K562 (cell line): Measurements from ENCODE around the gene MAL. TPM values are rescaled to one million over a fixed set of nuclear protein-coding genes. Genes with fewer than 3 reads are reported as not detected.

Source experiments
- ATAC-seq: fragments of 200-7000 bp; cut with Tn5 transposase; 3 replicates; pipeline ENCODE4 v1.9.1; 2020; ENCODE audit warnings: moderate library complexity
- BruUV-seq: library from RNA; stranded (reverse); fragments of 400-500 nt; replicated peaks from 2 replicates; lab custom pipeline; 2021; lab: Mats Ljungman, UMichigan
- CTCF ChIA-PET: fragments of 300-600 bp; formaldehyde crosslinking; extraction: SDS; loops from one replicate; lab custom pipeline; 2021; ENCODE audit warnings: low intra/inter-chr PET ratio; lab: Yijun Ruan, JAX
- POLR2A ChIA-PET: fragments of 300-600, 350-650 bp; sonication (Branson Sonifier 250); formaldehyde crosslinking; extraction: SDS; loops from one replicate; lab custom pipeline; 2021; ENCODE audit warnings: antibody characterized with exemption, inconsistent platforms; lab: Yijun Ruan, JAX
- DNase-seq, 4 experiments: peaks; one replicate each; pipeline versions ENCODE4 v3.0.0 to v3.0.0-alpha.2; 2011 to 2018; ENCODE audit warnings: low spot score in 3 of 4, mixed read lengths in 3 of 4; ENCODE audit errors: extremely low read depth in 1 of 4
- FAIRE-seq: peaks from 2 replicates; lab custom pipeline; 2011; peaks lifted over from hg19 to GRCh38; lab: Jason Lieb, UNC
- H2AFZ ChIP-seq: 2 replicates; pipeline ENCODE4 v1.6.0; 2011; ENCODE audit warnings: low read depth, low read length, control low read depth, inconsistent platforms
- H3K27ac ChIP-seq: fragments of 200-600 bp; 3 replicates; pipeline ENCODE4 v1.8.0; 2011; ENCODE audit warnings: low read depth, mild to moderate bottlenecking, control low read depth, inconsistent platforms, low read length, moderate library complexity, mixed read lengths; ENCODE audit errors: extremely low read depth
- H3K27me3 ChIP-seq, 2 experiments: fragments of 300-600 bp in 1 of 2; 2 replicates in 1 of 2; 3 replicates in 1 of 2; pipeline versions ENCODE4 v1.6.0 to v1.8.0; 2011; ENCODE audit warnings: inconsistent platforms in 2 of 2, low read length in 2 of 2, mild to moderate bottlenecking in 1 of 2, mixed read lengths in 1 of 2, moderate library complexity in 1 of 2; ENCODE audit not compliant: control insufficient read depth in 2 of 2, insufficient read depth in 2 of 2
- H3K36me3 ChIP-seq: fragments of 300-600 bp; 3 replicates; pipeline ENCODE4 v1.8.0; 2011; ENCODE audit warnings: mild to moderate bottlenecking, low read length, inconsistent platforms; ENCODE audit not compliant: control insufficient read depth, insufficient read depth
- H3K4me1 ChIP-seq, 2 experiments: fragments of 200-600 bp in 1 of 2; replicated peaks in 1 of 2; 2 replicates in 1 of 2; 3 replicates in 1 of 2; pipeline versions ENCODE4 v1.5.1 to v1.8.0; 2011; ENCODE audit warnings: inconsistent platforms in 2 of 2, low read length in 2 of 2, mild to moderate bottlenecking in 1 of 2, mixed read lengths in 1 of 2, moderate library complexity in 1 of 2; ENCODE audit not compliant: control insufficient read depth in 2 of 2, insufficient read depth in 2 of 2
- H3K4me2 ChIP-seq: 2 replicates; pipeline ENCODE4 v1.6.1; 2011; ENCODE audit warnings: low read length, control low read depth, inconsistent platforms, mixed read lengths; ENCODE audit not compliant: insufficient read depth
- H3K4me3 ChIP-seq: fragments of 200-600 bp; sonication (generic), shearing (Covaris generic); 2 replicates; pipeline ENCODE4 v1.5.1; 2016; ENCODE audit warnings: control low read depth, inconsistent platforms
- H3K79me2 ChIP-seq: fragments of 200-600 bp; 3 replicates; pipeline ENCODE4 v1.8.0; 2011; ENCODE audit warnings: low read length, inconsistent platforms; ENCODE audit not compliant: control insufficient read depth, insufficient read depth
- H3K9ac ChIP-seq, 2 experiments: 2 replicates each; pipeline versions ENCODE4 v1.6.0 to v1.6.1; 2011; ENCODE audit warnings: low read depth in 2 of 2, low read length in 2 of 2, control low read depth in 1 of 2, inconsistent platforms in 1 of 2, mild to moderate bottlenecking in 1 of 2, mixed read lengths in 1 of 2; ENCODE audit not compliant: insufficient read depth in 1 of 2
- H3K9me1 ChIP-seq: one replicate; pipeline ENCODE4 v1.6.0; 2011; ENCODE audit warnings: inconsistent platforms, mild to moderate bottlenecking, low read length, moderate library complexity; ENCODE audit not compliant: control insufficient read depth, insufficient read depth
- H3K9me3 ChIP-seq: replicated peaks from 2 replicates; pipeline ENCODE4 v1.5.1; 2011; ENCODE audit warnings: low read depth, low read length, inconsistent platforms; ENCODE audit not compliant: control insufficient read depth, insufficient read depth
- H4K20me1 ChIP-seq: replicated peaks from 2 replicates; pipeline ENCODE4 v1.6.1; 2011; ENCODE audit warnings: low read length, inconsistent platforms, mixed read lengths; ENCODE audit not compliant: control insufficient read depth, insufficient read depth
- ELK3 ChIP-seq: fragments of 450-650 bp; formaldehyde crosslinking; IDR thresholded peaks from 2 replicates; pipeline ENCODE4 v1.4.0; 2020; ENCODE audit warnings: mild to moderate bottlenecking
- FOXK2 ChIP-seq, 2 experiments: fragments of 450-650 bp; IDR thresholded peaks in 1 of 2; conservative IDR thresholded peaks in 1 of 2; 2 replicates each; pipeline ENCODE4 v1.6.1; 2016; ENCODE audit warnings: low read depth in 2 of 2, mild to moderate bottlenecking in 1 of 2
- FOXO4 ChIP-seq: fragments of 450-650 bp; formaldehyde crosslinking; IDR thresholded peaks from 2 replicates; pipeline ENCODE4 v1.4.0; 2020; ENCODE audit warnings: mild to moderate bottlenecking, moderate library complexity
- ZNF436 ChIP-seq: fragments of 250-450, 450-650 bp; sonication (Bioruptor Pico); formaldehyde crosslinking; IDR thresholded peaks from 2 replicates; pipeline ENCODE4 v1.7.0; 2020; ENCODE audit warnings: mild to moderate bottlenecking
- ZNF785 ChIP-seq: fragments of 250-450 bp; sonication (Bioruptor Pico); IDR thresholded peaks from 2 replicates; pipeline ENCODE4 v1.4.0; 2020; ENCODE audit warnings: mild to moderate bottlenecking
- WGBS: fragments of 100-300 bp; shearing (Covaris generic); methylation state at CpG from one replicate; pipeline ENCODE4 v1.1.6; 2016; ENCODE audit warnings: low coverage, mixed read lengths; ENCODE audit not compliant: insufficient coverage; ENCODE audit errors: missing lambda C conversion rate; 5-methylcytosine and 5-hydroxymethylcytosine counted together
- in situ Hi-C: fragments of 300-500 bp; cut with MboI; formaldehyde crosslinking; loops from 4 replicates; pipeline ENCODE4 v1.15.0; 2018; ENCODE audit warnings: inconsistent platforms, mixed read lengths
- intact Hi-C: fragments of 100-400 bp; cut with micrococcal nuclease; formaldehyde crosslinking; loops from 2 replicates; pipeline ENCODE4 v1.14.2; 2022
- polyA plus RNA-seq, 8 experiments: library from polyadenylated mRNA; depleted of rRNA in 4 of 8; stranded (reverse) in 5 of 8; unstranded in 3 of 8; fragments of >200 nt; fragmentation: Nextera tagmentation in 2 of 8; fragmentation: Illumina TruSeq in 1 of 8; extraction: Ambion mirVana in 2 of 8; extraction: Trizol in 1 of 8; gene quantifications; 2 replicates each; pipeline versions ENCODE4 v1.2.1 to v1.2.3, GENCODE V29; 2011 to 2014; ENCODE audit warnings: inconsistent platforms in 1 of 8, missing spikeins in 1 of 8
- total RNA-seq, 7 experiments: library from RNA; depleted of rRNA in 6 of 7; stranded (reverse); fragments of >200 nt in 6 of 7; fragmentation: Illumina TruSeq in 2 of 7; extraction: Trizol in 2 of 7; gene quantifications; 2 replicates each; pipeline versions ENCODE4 v1.2.1 to v1.2.3, GENCODE V29; 2011 to 2021; ENCODE audit warnings: low replicate concordance in 1 of 7

The MAL gene
- total and polyA plus RNA-seq, 9 of the 15 experiments (the other 6 are each of a cell fraction or from before 2014, with no cell fraction given) = not detected

DNA sequence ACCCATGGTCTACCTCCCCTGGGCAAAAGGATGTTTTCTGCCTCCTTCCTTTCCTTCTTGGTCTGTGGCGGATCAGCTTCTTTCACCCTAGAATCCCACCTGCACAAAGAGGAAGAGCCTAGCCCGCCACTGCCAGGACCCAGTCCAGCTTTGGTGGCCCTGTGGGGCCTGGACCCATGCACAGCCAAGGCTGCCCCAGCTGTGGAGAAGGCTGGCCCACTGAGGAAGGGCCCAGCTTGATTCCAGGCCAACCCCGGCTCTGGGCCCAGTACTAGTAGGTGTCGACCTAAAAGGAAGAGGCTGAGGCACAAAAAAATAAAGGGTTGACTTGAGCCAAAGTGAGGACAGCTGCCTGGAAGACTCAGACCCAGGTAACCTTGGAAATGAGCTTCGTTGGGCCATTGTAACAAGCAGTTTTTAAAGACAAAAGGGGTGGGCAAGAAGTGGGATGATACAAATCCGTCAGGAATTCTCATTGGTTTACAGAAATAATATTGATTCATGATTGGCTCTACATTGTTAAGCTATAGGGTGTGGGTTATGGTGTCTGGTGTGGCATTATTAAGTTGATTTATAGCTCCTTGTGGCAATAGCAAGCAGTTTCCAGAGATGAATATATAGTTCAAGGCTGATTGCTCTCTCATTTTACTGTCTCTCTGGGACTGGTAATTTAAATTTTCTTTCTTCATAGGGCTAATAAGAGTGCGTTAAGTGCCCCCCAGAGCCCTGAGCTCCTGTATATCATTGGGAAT is 29.8 kb upstream of the MAL start:
- no peak for FAIRE-seq
- intact Hi-C loops = no loop called here
- POLR2A ChIA-PET = interaction anchor here (1.1 kb wide), 3 partner anchors 9 to 23 kb away, joined by 4 read pairs; no protein-coding TSS in a partner anchor

More for the DNA sequence above, 29.8 kb upstream of the MAL start:
- no peaks in the 10 kb centered on the region for H3K36me3 ChIP-seq
- H3K4me1 ChIP-seq = peaks cover 0 to 6% of the 10 kb centered on the region in 2 experiments; a peak in 1 of 5 replicates
- BruUV-seq = no TSS peak
- in situ Hi-C loops = no loop called here
- no peaks in the 10 kb centered on the region for H3K9me1 ChIP-seq
- H3K4me3 ChIP-seq = no peak overlapping the region
- no peak for ATAC-seq
- no peaks in the 10 kb centered on the region for H3K79me2 ChIP-seq
- H3K4me2 ChIP-seq = no peak overlapping the region
- H3K27me3 ChIP-seq = peaks cover 4 to 72% of the 10 kb centered on the region in 2 experiments; a peak in 4 of 5 replicates
- CTCF ChIA-PET = no interaction called here
- H2AFZ ChIP-seq = no peak overlapping the region
- H3K9me3 ChIP-seq = no peaks in the 10 kb centered on the region
- DNase-seq = no peak
- H3K27ac ChIP-seq = no peak overlapping the region
- TF ChIP-seq ELK3 (CRISPR knock-in tag) = no peak
- no peak for TF ChIP-seq FOXO4 (CRISPR knock-in tag)
- TF ChIP-seq FOXK2 (conservative IDR thresholded peaks at IDR 0.05 in 1 of 2, IDR thresholded peaks at IDR 0.05 in 1 of 2; ENCODE audit: low read depth in 2 of 2) = no peak
- no peak for TF ChIP-seq ZNF436
- TF ChIP-seq ZNF785 (CRISPR knock-in tag) = no peak
- 0 out of 2 replicates have a peak, but pooled peaks cover 11% of the 10 kb centered on the region for H4K20me1 ChIP-seq
- H3K9ac ChIP-seq = no peak overlapping the region
- WGBS = 0% methylated on average over 7 of the region's 7 CpGs
